Measurements from ENCODE around the gene SCUBE1. TPM values are rescaled to one million over a fixed set of nuclear protein-coding genes. Genes with fewer than 3 reads are reported as not detected.

SCUBE1 gene
- total RNA-seq, 1 donor from 2014 or later, result 0.14 TPM

DNA sequence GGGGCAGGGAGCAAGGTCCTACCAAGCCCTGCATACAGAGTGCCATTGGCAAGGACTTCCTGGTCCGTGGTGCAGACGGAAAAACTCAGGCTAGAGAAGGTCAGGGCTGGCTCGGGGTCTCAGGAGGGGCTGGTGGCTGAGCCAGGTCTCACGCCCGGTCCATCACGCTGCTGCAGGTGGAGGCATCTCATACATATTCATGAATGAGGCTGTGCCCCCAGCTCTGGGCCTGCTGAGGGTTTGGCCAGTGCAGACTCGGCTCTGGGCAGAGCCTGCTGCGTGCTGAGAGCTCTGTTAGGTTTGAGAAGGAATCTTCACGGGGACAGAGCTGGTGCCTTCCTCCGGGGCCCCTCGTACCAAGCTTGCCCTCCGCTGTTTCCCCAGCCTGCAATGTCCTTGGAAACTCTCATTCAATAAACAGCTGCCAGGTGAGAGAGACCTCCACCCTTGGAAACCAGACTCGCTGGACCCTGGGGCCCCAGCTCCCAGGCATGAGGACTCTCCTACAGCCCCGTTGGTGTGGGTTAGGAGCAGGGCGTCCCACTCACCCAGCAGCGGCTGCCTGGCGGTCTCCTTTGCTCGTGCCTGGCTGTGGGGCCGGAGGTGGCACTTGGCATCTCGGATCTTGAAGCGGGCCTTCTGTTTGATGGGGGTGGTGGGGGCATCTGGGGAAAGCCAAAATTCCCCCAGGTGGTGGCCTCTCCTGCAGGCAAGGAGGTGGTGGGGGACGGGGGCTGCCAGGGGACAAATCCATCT, 122.4 kb downstream of the SCUBE1 start:
- intact Hi-C loops (cut with micrococcal nuclease), result no loop called here
- Histone ChIP-seq H3K4me1 (peaks cover 20% of the 10 kb centered on the region), H3K36me3 (no peaks in the 10 kb centered on the region), H3K27ac (replicated peaks) (no peak overlapping the region), H3K9me3 (replicated peaks) (no peaks in the 10 kb centered on the region), H3K27me3 (ENCODE audit: low read depth) (no peaks in the 10 kb centered on the region), H3K4me3 (no peak overlapping the region)
- TF ChIP-seq, protein P1, sequence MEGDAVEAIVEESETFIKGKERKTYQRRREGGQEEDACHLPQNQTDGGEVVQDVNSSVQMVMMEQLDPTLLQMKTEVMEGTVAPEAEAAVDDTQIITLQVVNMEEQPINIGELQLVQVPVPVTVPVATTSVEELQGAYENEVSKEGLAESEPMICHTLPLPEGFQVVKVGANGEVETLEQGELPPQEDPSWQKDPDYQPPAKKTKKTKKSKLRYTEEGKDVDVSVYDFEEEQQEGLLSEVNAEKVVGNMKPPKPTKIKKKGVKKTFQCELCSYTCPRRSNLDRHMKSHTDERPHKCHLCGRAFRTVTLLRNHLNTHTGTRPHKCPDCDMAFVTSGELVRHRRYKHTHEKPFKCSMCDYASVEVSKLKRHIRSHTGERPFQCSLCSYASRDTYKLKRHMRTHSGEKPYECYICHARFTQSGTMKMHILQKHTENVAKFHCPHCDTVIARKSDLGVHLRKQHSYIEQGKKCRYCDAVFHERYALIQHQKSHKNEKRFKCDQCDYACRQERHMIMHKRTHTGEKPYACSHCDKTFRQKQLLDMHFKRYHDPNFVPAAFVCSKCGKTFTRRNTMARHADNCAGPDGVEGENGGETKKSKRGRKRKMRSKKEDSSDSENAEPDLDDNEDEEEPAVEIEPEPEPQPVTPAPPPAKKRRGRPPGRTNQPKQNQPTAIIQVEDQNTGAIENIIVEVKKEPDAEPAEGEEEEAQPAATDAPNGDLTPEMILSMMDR (IDR thresholded peaks at IDR 0.05; ENCODE audit: borderline replicate concordance), result no peak
- DNase-seq, result no peak

DNA sequence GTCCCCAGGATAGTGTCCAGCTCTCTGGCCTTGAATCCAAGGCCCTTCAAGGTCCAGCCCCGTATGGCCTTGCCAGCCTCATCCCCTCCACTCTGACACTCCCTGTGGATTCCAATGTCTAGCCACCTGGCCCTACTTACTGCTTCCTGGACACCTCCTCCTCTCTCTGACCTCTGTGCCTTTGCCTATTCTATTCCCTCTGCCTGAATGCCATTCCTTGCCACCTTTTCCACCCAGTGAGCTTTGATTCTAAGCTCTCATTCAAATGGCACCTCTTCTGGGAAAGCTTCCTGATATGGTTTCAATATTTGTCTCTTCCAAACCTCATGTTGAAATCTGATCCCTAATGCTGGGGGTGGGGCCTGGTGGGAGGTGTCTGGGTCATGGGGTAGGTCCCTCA, 124.4 kb downstream of the SCUBE1 start:
- peaks cover 20% of the 10 kb centered on the region for H3K4me1 ChIP-seq
- intact Hi-C loops (cut with micrococcal nuclease), result no loop called here
- H3K27ac ChIP-seq (replicated peaks), result no peak overlapping the region
- TF ChIP-seq, protein P1 (IDR thresholded peaks at IDR 0.05; ENCODE audit: borderline replicate concordance), result no peak
- DNase-seq, result no peak
- H3K9me3 ChIP-seq (replicated peaks), result no peaks in the 10 kb centered on the region
- H3K4me3 ChIP-seq, result no peak overlapping the region
- peaks cover 19% of the 10 kb centered on the region for H3K27me3 ChIP-seq (ENCODE audit: low read depth)
- H3K36me3 ChIP-seq, result no peaks in the 10 kb centered on the region

DNA sequence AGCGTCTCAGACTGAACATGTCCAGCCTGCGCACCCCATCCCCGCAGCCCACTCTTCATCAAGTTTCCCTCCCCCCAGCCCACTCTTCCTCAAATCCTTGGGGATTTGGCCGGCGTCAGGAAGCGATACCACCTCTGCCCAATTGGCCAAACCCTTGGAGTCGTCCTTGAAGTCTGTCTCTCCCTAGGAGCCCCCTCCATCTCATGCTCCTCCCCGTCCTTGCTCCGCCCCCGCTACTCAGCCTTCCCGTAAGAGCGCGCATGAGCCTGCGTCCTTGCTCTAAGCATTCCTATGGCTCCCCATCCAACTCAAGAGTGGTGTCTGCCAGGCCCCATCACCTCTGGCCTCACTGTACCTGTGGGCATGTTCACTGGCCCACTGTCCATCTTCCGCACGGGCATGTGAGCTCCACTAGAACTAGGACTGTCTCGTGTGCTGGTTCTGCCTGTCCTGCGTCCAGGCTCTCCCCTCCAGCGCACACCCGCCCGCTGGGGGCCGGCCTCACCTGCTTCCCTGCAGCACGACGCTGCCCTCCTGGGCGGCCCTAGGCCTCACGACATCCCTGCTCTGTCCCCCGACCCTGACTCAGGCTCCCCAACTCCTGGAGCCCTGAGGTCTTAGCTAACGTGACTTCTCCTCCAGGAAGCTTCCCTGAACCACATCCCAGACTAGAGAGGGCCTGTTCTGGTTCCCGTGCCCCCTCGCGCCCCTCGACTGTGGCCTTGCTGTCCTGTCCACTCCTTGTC, 125.7 kb downstream of the SCUBE1 start:
- intact Hi-C loops (cut with micrococcal nuclease), result no loop called here
- Histone ChIP-seq H3K27me3 (ENCODE audit: low read depth) (peaks cover 29% of the 10 kb centered on the region), H3K9me3 (replicated peaks) (no peaks in the 10 kb centered on the region), H3K4me1 (peaks cover 13% of the 10 kb centered on the region), H3K36me3 (no peaks in the 10 kb centered on the region), H3K4me3 (no peak overlapping the region), H3K27ac (replicated peaks) (no peak overlapping the region)
- TF ChIP-seq, protein P1 (IDR thresholded peaks at IDR 0.05; ENCODE audit: borderline replicate concordance), result no peak
- DNase-seq, result no peak

DNA sequence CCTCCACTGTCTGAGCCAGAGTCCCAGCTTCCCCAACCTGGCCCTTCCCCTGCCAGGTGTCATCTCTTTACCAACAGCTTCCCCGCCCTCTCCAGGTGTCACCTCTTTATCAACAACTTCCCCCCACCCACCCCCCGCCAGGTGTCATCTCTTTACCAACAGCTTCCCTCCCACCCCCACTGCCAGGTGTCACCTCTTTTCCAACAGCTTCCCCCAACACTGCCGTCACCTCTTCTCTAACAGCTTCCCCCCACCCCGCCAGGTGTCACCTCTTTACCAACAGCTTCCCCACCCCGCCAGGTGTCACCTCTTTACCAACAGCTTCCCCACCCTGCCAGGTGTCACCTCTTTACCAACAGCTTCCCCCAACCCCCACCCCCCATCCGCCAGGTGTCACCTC, 126.4 kb downstream of the SCUBE1 start:
- no peaks in the 10 kb centered on the region for H3K9me3 ChIP-seq (replicated peaks)
- TF ChIP-seq, protein P1 (IDR thresholded peaks at IDR 0.05; ENCODE audit: borderline replicate concordance), result no peak
- peaks cover 29% of the 10 kb centered on the region for H3K27me3 ChIP-seq (ENCODE audit: low read depth)
- intact Hi-C loops (cut with micrococcal nuclease), result no loop called here
- DNase-seq, result no peak
- H3K36me3 ChIP-seq, result no peaks in the 10 kb centered on the region
- no peak overlapping the region for H3K27ac ChIP-seq (replicated peaks)
- peaks cover 6% of the 10 kb centered on the region for H3K4me1 ChIP-seq
- no peak overlapping the region for H3K4me3 ChIP-seq

- TF ChIP-seq, protein P1 (IDR thresholded peaks at IDR 0.05; ENCODE audit: borderline replicate concordance), result no peak
- DNase-seq, result no peak
- H3K4me3 ChIP-seq, result no peak overlapping the region
- no peaks in the 10 kb centered on the region for H3K4me1 ChIP-seq
- H3K27ac ChIP-seq (replicated peaks), result no peak overlapping the region
- no peaks in the 10 kb centered on the region for H3K36me3 ChIP-seq
- peaks cover 29% of the 10 kb centered on the region for H3K27me3 ChIP-seq (ENCODE audit: low read depth)
- intact Hi-C loops (cut with micrococcal nuclease), result no loop called here
- H3K9me3 ChIP-seq (replicated peaks), result no peaks in the 10 kb centered on the region
These were observed 129.2 kb downstream of the SCUBE1 start for GRCh38 chr22:43213962-43214361.
